Transverse colon (tissue), 4 donors: ENCODE results near the gene CREB3. TPM values are rescaled to one million over a fixed set of nuclear protein-coding genes. Genes with fewer than 3 reads are reported as not detected.

Experiments
- DNase-seq: peaks from one replicate; pipeline ENCODE4 v3.0.0-alpha.2; 2019
- H3K27ac ChIP-seq, 4 donors: fragments of 200-600 bp; sonication (generic); 2 replicates each; pipeline ENCODE4 v1.5.1; 2016 to 2018; ENCODE audit warnings: inconsistent platforms in 4 of 4
- H3K27me3 ChIP-seq: fragments of 200-600 bp; sonication (generic); 2 replicates; pipeline ENCODE4 v1.5.1; 2017; ENCODE audit warnings: inconsistent platforms
- H3K36me3 ChIP-seq, 4 donors: fragments of 200-600 bp; sonication (generic); 2 replicates each; pipeline ENCODE4 v1.5.1; 2017 to 2019; ENCODE audit warnings: inconsistent platforms in 4 of 4
- H3K4me1 ChIP-seq, 4 donors: fragments of 200-600 bp; sonication (generic); 2 replicates each; pipeline ENCODE4 v1.5.1; 2017 to 2020; ENCODE audit warnings: inconsistent platforms in 4 of 4
- H3K4me3 ChIP-seq, 4 donors: fragments of 200-600 bp; sonication (generic); 1 replicate in 1 of 4; 2 replicates in 3 of 4; pipeline versions ENCODE4 v1.5.1 to v1.6.1; 2017 to 2019; ENCODE audit warnings: inconsistent platforms in 4 of 4
- H3K9me3 ChIP-seq, 2 donors: fragments of 200-600 bp; sonication (generic); 2 replicates each; pipeline ENCODE4 v1.5.1; 2017 to 2019; ENCODE audit warnings: inconsistent platforms in 2 of 2
- EP300 ChIP-seq: sonication (generic); formaldehyde crosslinking; IDR thresholded peaks from one replicate; pipeline ENCODE4 v1.6.1; 2017; ENCODE audit warnings: antibody characterized with exemption, low read depth
- POLR2A ChIP-seq: fragments of 450-650 bp; IDR thresholded peaks from one replicate; pipeline ENCODE4 v1.6.1; 2016; ENCODE audit warnings: antibody characterized with exemption, mild to moderate bottlenecking, moderate library complexity
- POLR2AphosphoS5 ChIP-seq, 3 donors: sonication (generic); formaldehyde crosslinking; IDR thresholded peaks; one replicate each; pipeline ENCODE4 v1.6.1; 2016; ENCODE audit warnings: antibody characterized with exemption in 3 of 3
- WGBS, 2 donors: methylation state at CpG; one replicate each; pipeline ENCODE4 v1.1.5; 2018; ENCODE audit warnings: low coverage in 1 of 2; 5-methylcytosine and 5-hydroxymethylcytosine counted together
- in situ Hi-C, 4 donors: fragments of 200-750 bp; cut with MboI; loops; one replicate each; pipeline versions ENCODE4 v1.15.0 to v1.15.1; 2017; ENCODE audit warnings: low sequenced_read_pairs in 3 of 4, low pct_ligation_motif_present in 1 of 4, low pct_unique_long_range_greater_than_20kb in 1 of 4
- intact Hi-C: fragments of 100-400 bp; cut with DNase I; formaldehyde crosslinking; loops from one replicate; pipeline ENCODE4 v1.15.1; 2023; ENCODE audit warnings: low total_unique reads
- total RNA-seq, 4 donors: library from RNA; depleted of rRNA; stranded (reverse); fragments of >200 nt; gene quantifications; one replicate each; pipeline ENCODE4 v1.1.0, GENCODE V29; 2016
- TF ChIP-seq, protein P1 (sequence below), 5 experiments: fragments of 200-600 bp in 3 of 5; fragments of 450-650 bp in 2 of 5; sonication (generic) in 3 of 5; IDR thresholded peaks; 1 replicate in 2 of 5; 2 replicates in 3 of 5; pipeline ENCODE4 v1.5.1; 2016 to 2017; ENCODE audit warnings: antibody characterized with exemption in 5 of 5, inconsistent platforms in 3 of 5, mild to moderate bottlenecking in 2 of 5, moderate library complexity in 1 of 5

CREB3 gene
- total RNA-seq, 4 donors from 2014 or later: 22.4 to 69.7 (median 45.5) TPM

DNA sequence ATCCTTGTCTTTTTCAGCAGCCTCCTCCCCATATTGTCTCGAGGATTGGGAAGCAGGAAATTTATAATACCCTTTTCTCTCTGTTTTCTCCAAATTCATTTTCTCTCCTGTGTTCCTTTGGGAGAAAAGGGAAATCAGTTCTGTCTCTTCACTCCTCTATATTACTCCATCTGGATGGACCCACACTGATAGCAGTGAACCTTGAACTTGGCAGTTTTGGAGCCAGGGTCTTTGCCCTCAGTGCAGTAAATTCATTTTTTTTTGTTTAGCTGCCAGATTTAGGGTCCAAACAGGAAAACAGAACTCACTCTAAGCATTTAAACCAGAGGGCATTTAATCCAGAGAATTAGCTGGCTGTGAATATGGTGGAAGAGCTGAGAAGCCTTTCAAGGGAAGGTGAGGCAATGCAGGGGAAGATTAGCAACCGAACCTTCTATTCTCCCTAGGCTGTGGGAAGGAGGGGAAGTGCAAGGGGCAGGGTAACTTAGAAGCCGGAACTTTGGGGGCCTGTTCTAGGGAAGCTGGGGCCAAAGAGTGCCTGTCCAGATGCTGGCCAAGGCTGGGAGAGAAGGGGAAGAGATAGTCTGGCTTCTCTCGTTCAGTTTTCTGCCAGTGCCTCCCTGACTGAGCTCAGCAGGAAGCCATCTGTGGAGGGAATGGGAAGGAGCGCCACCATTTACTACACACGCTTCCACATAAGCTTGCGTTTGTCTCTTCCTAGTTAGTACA is 42.6 kb downstream of the CREB3 start:
- in situ Hi-C loops (no loop called here), intact Hi-C loops (no loop called here)
- no peaks in the 10 kb centered on the region for H3K36me3 ChIP-seq
- no peak for DNase-seq
- no peaks in the 10 kb centered on the region for H3K9me3 ChIP-seq
- peaks cover 18 to 28% (median 20%) of the 10 kb centered on the region in 4 donors for H3K4me1 ChIP-seq
- no peak overlapping the region for H3K27ac ChIP-seq
- 74 to 100% methylated on average over 1 to 7 of the region's 7 CpGs for WGBS, 2 donors
- no peak for TF ChIP-seq POLR2A
- TF ChIP-seq, protein P1, sequence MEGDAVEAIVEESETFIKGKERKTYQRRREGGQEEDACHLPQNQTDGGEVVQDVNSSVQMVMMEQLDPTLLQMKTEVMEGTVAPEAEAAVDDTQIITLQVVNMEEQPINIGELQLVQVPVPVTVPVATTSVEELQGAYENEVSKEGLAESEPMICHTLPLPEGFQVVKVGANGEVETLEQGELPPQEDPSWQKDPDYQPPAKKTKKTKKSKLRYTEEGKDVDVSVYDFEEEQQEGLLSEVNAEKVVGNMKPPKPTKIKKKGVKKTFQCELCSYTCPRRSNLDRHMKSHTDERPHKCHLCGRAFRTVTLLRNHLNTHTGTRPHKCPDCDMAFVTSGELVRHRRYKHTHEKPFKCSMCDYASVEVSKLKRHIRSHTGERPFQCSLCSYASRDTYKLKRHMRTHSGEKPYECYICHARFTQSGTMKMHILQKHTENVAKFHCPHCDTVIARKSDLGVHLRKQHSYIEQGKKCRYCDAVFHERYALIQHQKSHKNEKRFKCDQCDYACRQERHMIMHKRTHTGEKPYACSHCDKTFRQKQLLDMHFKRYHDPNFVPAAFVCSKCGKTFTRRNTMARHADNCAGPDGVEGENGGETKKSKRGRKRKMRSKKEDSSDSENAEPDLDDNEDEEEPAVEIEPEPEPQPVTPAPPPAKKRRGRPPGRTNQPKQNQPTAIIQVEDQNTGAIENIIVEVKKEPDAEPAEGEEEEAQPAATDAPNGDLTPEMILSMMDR (IDR thresholded peaks at IDR 0.05): no peak
- no peak for TF ChIP-seq POLR2AphosphoS5 (IDR thresholded peaks at IDR 0.05)
- no peak for TF ChIP-seq EP300
- no peak overlapping the region for H3K4me3 ChIP-seq
- no peaks in the 10 kb centered on the region for H3K27me3 ChIP-seq

DNA sequence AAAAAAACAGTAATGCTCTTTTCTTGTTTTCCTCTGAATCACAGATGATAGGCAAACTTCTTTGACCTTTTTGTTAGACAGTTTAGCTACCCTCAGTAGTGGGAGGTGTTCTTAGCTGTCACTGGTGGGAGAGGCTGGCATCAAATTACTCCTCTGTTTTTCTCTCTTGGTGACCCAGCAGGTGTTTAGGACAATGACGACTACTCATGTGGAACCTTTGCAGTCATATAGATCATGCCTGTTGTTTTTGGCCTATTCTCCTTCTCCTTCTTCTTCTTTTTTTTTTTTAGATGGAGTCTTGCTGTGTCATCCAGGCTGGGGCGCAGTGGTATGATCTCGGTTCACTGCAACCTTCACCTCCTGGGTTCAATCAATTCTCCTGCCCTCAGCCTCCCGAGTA is 43.6 kb downstream of the CREB3 start:
- Histone ChIP-seq H3K27ac (no peak overlapping the region), H3K36me3 (no peaks in the 10 kb centered on the region), H3K4me3 (no peak overlapping the region), H3K4me1 (peaks cover 10 to 18% (median 13%) of the 10 kb centered on the region in 4 donors), H3K9me3 (no peaks in the 10 kb centered on the region), H3K27me3 (no peaks in the 10 kb centered on the region)
- no peak for TF ChIP-seq EP300
- TF ChIP-seq POLR2A: no peak
- no peak for TF ChIP-seq POLR2AphosphoS5 (IDR thresholded peaks at IDR 0.05)
- TF ChIP-seq, protein P1 (IDR thresholded peaks at IDR 0.05): no peak
- WGBS, 2 donors: 79 to 100% methylated on average over 3 to 4 of the region's 4 CpGs
- in situ Hi-C loops: no loop called here
- intact Hi-C loops: no loop called here
- DNase-seq: no peak

DNA sequence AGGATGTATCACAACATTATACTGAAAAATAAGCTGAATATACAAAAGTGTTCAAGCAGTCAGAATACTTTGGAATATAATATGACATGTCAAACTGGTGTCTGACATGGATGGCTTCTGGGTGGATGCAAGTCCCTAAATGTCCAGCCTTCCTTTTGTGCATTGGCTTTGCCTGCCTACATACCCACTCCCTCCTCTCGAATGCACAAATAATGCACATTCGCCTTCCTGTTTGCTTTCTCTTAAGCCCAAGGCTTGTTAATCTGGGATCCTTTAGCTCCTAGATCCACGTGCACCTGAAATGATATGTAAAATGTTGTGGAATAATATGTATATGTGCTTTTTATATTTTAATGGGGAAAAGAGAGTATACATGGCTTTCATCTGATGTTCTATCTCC is 46.0 kb downstream of the CREB3 start:
- H3K4me1 ChIP-seq: no peaks in the 10 kb centered on the region
- WGBS, 2 donors: 95 to 100% methylated on average over 3 of the region's 3 CpGs
- no peaks in the 10 kb centered on the region for H3K27me3 ChIP-seq
- in situ Hi-C loops: no loop called here
- no peaks in the 10 kb centered on the region for H3K36me3 ChIP-seq
- no peak for DNase-seq
- no peak overlapping the region for H3K4me3 ChIP-seq
- no peak overlapping the region for H3K27ac ChIP-seq
- intact Hi-C loops: no loop called here
- H3K9me3 ChIP-seq: no peaks in the 10 kb centered on the region
- no peak for TF ChIP-seq POLR2A
- no peak for TF ChIP-seq EP300
- no peak for TF ChIP-seq POLR2AphosphoS5 (IDR thresholded peaks at IDR 0.05)
- TF ChIP-seq, protein P1 (IDR thresholded peaks at IDR 0.05): no peak

- no peak for DNase-seq
- H3K27me3 ChIP-seq: no peaks in the 10 kb centered on the region
- H3K4me1 ChIP-seq: no peaks in the 10 kb centered on the region
- in situ Hi-C loops: no loop called here
- H3K9me3 ChIP-seq: no peaks in the 10 kb centered on the region
- peaks cover 0 to 5% (median 0%) of the 10 kb centered on the region in 4 donors for H3K36me3 ChIP-seq
- H3K27ac ChIP-seq: no peak overlapping the region
- TF ChIP-seq, protein P1 (IDR thresholded peaks at IDR 0.05): no peak
- no peak for TF ChIP-seq POLR2A
- TF ChIP-seq EP300: no peak
- TF ChIP-seq POLR2AphosphoS5 (IDR thresholded peaks at IDR 0.05): no peak
- no peak overlapping the region for H3K4me3 ChIP-seq
- intact Hi-C loops: no loop called here
- WGBS, 2 donors: 77% methylated on average over 2 of the region's 2 CpGs; no CpG with 5 or more reads in 1 of the 2 donors
These were observed 48.6 kb downstream of the CREB3 start for GRCh38 chr9:35781066-35781465.
